Activated CD4-positive, alpha-beta T cell treated with anti-CD3 and anti-CD28 coated beads, Interleukin-2, amount 50 U/mL, for 24 hours (primary cell): ENCODE results near the gene PGRMC2.
A peak's percentile ranks its signal among the peaks of the same experiment; 100 is the strongest.

Experiments used
- DNase-seq, 2 donors: peaks; one replicate each; pipeline ENCODE4 v3.0.0-alpha.2; 2020; ENCODE audit warnings: low read depth in 1 of 2, low spot score in 1 of 2

Gene PGRMC2

DNA sequence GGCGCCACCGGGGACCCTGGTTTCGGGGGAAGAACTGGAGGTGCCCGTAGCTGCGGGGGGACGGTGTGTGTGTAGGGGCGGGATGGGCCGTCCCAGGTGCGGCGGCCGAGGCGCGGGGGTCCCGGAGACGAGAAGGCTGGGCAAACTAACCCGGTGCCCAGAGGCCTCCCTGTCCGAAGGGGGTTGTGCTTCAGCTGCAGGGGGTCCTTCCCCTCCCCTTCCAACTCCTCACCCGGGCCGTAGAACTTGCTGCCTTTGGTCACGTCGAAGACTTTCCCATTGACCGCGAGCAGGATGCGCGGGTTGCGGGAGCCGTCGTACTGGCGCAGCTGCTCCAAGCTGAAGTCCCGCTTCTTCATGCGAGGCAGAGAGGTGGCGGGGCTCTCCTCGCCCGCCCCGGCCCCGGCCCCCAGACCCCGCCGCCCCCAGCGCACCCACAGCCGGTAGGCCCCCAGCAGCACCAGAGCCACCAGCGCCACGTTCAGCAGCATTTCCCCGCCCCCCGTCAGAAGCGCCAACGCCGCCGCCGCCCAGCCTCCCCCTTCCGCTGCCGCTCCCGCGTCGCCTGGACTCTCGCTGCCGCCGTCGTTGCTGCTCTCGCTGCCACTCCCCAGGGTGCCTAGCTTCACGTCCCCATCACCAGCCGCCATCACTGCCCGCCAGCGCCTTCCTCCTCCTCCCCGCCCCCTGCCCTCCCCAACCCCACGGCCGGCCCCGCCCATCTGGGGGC lies at the start of gene PGRMC2:
PGRMC2 (minus strand) TSS at position 673 of the 730 bp plus-strand sequence; CDS start at position 650, 23 bp downstream.
- DNase-seq: peak in 1 of 2 donors; percentile 6

DNA sequence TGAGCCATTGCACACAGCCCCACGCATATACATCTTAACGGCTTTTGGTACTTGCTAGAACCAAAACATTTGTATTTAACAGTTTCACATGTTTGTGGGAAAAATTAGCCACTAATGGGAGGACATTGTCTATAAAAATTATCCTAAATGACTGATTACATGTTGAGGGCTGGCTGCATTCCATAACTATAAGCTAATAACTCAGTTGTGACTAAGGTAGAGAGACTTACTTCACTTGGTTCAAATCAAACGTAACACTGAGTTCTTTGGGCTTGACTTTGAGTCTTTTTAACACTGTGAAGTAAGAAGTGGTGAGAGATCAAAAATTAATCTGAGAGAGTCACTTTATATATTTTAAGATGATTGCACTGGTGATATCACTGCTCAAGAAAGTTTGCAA lies 47.9 kb upstream of the PGRMC2 start:
- no peak for DNase-seq

- DNase-seq: no peak
Measured at GRCh38 chr4:128334256-128334655, 46.6 kb upstream of the PGRMC2 start.

GRCh38 chr4:128333309-128334018 lies 45.9 kb upstream of the PGRMC2 start:
- DNase-seq: no peak

- no peak for DNase-seq
Measured at GRCh38 chr4:128332081-128332480, 44.5 kb upstream of the PGRMC2 start.

DNA sequence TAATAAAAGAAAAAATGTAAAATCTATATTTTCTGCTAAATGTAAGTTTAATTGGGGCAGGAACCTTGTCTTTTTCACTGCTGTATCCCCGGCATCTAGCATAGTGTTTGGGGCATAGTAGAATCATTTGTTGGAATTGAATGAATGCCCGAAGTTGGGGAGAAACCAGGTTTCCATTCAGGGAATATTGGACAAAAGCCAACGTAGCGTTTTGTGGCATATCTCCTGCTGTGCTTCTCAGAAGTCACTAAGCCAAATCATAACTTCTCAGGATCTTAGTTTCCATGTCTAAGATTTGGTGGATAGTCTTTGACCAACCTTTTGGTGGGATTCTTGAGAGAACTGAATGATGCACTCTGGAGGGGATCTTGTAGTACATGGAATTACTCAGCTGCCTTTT lies 42.0 kb upstream of the PGRMC2 start:
- no peak for DNase-seq

GRCh38 chr4:128328106-128328505 lies 40.5 kb upstream of the PGRMC2 start:
- no peak for DNase-seq

DNA sequence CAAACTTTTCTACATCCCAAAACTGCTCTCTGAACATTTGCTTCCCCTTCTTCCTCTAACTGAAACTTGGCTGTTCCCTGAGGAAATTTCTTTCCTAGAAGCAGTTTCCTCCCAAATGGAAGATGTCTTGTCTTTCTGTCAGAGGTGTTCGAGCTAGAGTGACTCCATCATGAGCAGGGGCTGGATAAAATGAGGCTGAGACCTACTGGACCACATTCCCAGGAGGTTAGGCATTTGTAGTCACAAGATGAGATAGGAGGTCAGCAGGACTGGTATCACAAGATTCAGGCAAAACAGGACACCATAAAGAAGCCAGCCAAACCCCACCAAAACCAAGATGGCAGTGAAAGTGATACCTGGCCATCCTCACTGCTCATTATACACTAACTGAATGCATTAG lies 35.8 kb upstream of the PGRMC2 start:
- DNase-seq: no peak

DNA sequence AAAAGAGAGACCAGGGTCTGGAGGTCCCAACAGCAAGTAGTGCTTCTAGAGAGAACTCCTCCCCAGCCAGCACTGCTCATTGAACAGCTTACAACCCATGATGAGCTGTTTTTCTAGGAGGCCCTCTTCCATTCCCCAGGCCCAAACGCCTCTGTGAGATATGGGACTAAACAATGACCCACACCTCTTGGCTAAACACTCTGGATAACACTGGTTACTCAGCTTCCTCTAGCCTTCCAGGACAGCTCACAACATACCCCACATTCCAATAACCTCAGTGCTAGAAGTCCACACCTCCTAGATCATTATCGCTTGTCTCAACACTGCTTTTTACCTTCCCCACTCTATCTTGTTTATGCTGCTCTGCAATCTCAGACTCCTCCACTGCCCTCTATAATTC lies 35.4 kb upstream of the PGRMC2 start:
- no peak for DNase-seq

DNA sequence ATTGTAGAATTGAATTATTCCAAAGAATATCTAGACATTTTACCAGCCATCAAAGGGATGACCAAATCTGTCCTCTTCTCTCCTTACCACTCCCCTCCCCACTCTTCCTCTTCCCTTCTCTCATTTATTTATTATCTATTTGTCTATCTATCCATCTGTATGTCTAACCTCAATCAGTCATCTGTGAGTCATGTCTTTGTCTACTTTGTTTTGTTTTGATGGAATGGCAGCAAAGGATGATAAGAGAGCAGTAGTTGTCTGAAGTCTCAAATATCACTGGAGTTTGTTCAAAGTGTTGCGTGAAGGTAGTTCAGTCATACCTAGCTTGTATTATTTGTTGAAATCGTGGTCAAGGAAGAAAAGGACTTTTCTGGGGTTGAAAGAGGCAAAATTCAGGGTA lies 34.7 kb upstream of the PGRMC2 start:
- no peak for DNase-seq

DNA sequence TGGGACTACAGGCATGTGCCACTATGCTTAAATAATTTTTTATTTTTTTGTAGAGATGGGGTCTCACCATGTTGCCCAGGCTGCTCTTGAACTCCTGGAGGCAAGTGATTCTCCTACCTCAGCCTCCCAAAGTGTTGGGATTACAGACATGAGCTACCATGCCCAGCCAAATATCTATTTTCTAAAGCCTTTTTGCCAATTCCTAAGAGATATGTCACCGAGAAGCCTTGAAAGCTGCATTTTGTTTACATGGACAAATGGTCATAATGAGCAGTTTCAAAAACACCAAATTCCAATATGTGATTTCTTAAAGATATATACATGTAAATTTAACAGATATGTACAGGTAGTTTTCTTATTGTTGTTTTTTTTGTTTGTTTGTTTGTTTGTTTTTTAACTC lies 33.0 kb upstream of the PGRMC2 start:
- DNase-seq: no peak

GRCh38 chr4:128315756-128316520 lies 28.3 kb upstream of the PGRMC2 start:
- DNase-seq: no peak

GRCh38 chr4:128311659-128312403 lies 24.2 kb upstream of the PGRMC2 start:
- DNase-seq: no peak

DNA sequence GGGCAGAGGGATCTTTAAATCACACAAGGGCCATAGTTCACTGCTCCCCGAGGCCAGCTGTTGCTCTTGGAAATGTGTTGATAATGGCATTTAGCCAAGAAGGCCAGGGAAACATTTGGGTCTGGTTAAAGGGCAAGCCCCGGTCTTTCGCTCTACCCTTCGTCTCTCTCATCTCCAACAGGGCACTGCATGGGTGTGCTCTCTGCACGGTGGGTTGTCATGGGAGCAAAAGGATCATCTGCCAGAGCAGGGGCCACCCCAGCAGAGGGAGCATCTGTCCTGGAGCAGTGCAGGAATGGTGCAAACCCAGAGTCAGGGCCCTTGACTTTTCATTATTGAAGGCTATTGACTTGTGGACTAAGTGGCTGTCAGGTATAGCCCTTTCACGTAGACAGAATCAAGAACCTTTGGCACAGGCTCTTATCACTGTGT lies 22.7 kb upstream of the PGRMC2 start:
- no peak for DNase-seq

- DNase-seq: no peak
Measured at GRCh38 chr4:128309585-128309984, 22.0 kb upstream of the PGRMC2 start.

DNA sequence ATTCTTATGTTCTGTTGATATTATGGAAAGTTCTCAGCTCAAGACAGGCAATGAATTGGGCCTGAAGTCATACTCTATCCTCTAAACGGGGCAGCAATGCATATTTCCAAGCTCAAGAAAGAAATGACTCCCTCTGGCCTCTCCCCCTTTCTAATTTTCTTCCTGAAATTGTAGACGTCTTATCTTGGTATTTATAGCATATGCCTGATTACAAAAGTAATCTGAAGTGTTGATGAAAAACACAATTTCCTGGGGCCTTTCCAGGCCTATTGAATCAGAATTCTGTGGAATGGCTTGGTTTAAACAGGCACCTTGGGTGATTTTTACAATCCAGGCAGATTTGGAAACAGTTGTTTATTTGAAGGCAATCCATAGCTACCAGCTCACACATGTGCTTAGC lies 21.4 kb upstream of the PGRMC2 start:
- DNase-seq: no peak

DNA sequence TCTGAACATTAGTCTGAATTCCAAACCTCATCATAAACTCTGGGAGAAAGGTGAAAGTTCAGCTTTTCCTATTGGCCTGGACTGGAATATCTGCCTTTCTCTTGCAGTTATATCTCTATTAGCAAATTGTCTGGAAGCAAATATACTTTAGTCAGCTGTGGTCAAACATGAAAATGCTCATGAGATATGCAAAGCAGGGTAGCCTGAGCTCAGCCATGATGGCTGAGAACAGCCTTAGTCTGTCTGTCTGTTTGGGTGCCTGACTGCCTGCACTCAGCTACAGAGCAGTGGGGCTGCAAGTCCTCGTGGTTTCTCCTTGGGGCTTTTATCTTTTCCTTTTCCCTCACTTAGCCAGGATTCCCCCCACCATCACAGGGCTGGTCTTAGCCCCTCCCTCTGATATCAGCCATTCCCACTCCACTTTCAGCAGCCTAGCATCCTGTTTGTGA lies 19.5 kb upstream of the PGRMC2 start:
- DNase-seq: no peak

- no peak for DNase-seq
Measured at GRCh38 chr4:128305942-128306341, 18.3 kb upstream of the PGRMC2 start.

DNA sequence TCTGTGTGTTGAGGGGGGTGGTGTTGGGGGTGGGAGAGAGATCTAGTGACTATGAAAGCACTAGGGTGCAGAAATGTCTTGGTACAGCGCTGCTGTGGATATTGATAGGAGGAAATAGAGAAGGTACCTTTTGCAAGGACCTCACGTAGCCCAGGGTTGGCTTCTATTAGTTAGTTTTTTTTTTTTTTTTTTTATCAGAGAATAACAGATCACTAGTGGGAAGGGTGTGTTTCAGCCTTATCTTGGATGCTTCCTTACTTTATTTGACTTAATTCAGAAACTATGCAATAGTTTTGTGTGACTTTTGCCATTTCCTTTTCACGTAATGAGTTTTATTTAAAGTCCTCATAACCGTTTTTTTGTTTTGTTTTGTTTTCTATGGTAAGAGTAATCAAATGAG lies 16.4 kb upstream of the PGRMC2 start:
- no peak for DNase-seq

DNA sequence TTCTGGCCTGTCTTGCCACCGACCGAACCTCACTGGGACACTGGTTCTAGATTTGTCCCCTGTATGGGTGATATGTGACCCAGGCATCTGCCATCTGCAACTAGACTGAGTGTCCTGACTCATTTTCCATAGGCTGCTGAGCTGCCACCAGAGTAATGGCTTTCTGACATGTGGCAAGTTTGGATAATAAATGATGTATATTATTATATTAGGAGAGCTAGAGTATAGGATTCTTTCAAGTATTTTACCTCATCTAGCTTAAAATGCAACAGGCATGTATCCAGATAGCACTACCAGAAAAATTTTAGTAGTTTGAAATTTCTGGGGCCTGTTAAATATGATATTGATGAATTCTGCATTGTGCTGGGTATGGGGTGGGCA lies 15.8 kb upstream of the PGRMC2 start:
- DNase-seq: no peak

GRCh38 chr4:128301979-128302378 lies 14.4 kb upstream of the PGRMC2 start:
- no peak for DNase-seq
